Vagina (tissue), 2 donors: ENCODE data around the gene APOBEC3H. TPM values are rescaled to one million over a fixed set of nuclear protein-coding genes. Genes with fewer than 3 reads are reported as not detected.

Experiments used
- DNase-seq, 2 donors: peaks; one replicate each; pipeline ENCODE4 v3.0.0-alpha.2; 2017; ENCODE audit errors: extremely low spot score in 2 of 2
- H3K27ac ChIP-seq: fragments of 200-600 bp; sonication (generic); one replicate; pipeline ENCODE4 v1.5.1; 2019
- H3K27me3 ChIP-seq: fragments of 200-600 bp; sonication (generic); one replicate; pipeline ENCODE4 v1.5.1; 2019
- H3K36me3 ChIP-seq, 2 donors: fragments of 200-600 bp; sonication (generic); one replicate each; pipeline ENCODE4 v1.5.1; 2017 to 2019
- H3K4me1 ChIP-seq: fragments of 200-600 bp; sonication (generic); one replicate; pipeline ENCODE4 v1.5.1; 2019
- H3K4me3 ChIP-seq, 2 donors: fragments of 200-600 bp; sonication (generic); 1 replicate in 1 of 2; 2 replicates in 1 of 2; pipeline ENCODE4 v1.5.1; 2016 to 2019
- H3K9me3 ChIP-seq: fragments of 200-600 bp; sonication (generic); one replicate; pipeline ENCODE4 v1.5.1; 2019
- CTCF ChIP-seq, 3 experiments: fragments of 450-650 bp in 2 of 3; fragments of 200-600 bp in 1 of 3; sonication (generic) in 1 of 3; IDR thresholded peaks; one replicate each; pipeline ENCODE4 v1.5.1; 2017 to 2019; ENCODE audit warnings: antibody characterized with exemption in 3 of 3, mild to moderate bottlenecking in 2 of 3, moderate library complexity in 2 of 3
- POLR2A ChIP-seq, 2 donors: fragments of 450-650 bp; IDR thresholded peaks; one replicate each; pipeline ENCODE4 v1.6.1; 2017; ENCODE audit warnings: antibody characterized with exemption in 2 of 2, mild to moderate bottlenecking in 2 of 2, moderate library complexity in 2 of 2
- POLR2AphosphoS5 ChIP-seq, 2 donors: sonication (generic); formaldehyde crosslinking; IDR thresholded peaks; one replicate each; pipeline ENCODE4 v1.9.0; 2017; ENCODE audit warnings: antibody characterized with exemption in 2 of 2, mild to moderate bottlenecking in 2 of 2, low read depth in 1 of 2; ENCODE audit not compliant: insufficient read depth in 1 of 2
- intact Hi-C: fragments of 100-400 bp; cut with DNase I; formaldehyde crosslinking; loops from one replicate; pipeline ENCODE4 v1.15.1; 2023
- total RNA-seq: library from RNA; depleted of rRNA; stranded (reverse); fragments of >200 nt; gene quantifications from one replicate; pipeline ENCODE4 v1.2.3, GENCODE V29; 2016

Gene APOBEC3H
- total RNA-seq, 1 donor from 2014 or later, result not detected

- DNase-seq, result no peak
Measured at GRCh38 chr22:39115570-39115969, 18.5 kb downstream of the APOBEC3H start.

DNA sequence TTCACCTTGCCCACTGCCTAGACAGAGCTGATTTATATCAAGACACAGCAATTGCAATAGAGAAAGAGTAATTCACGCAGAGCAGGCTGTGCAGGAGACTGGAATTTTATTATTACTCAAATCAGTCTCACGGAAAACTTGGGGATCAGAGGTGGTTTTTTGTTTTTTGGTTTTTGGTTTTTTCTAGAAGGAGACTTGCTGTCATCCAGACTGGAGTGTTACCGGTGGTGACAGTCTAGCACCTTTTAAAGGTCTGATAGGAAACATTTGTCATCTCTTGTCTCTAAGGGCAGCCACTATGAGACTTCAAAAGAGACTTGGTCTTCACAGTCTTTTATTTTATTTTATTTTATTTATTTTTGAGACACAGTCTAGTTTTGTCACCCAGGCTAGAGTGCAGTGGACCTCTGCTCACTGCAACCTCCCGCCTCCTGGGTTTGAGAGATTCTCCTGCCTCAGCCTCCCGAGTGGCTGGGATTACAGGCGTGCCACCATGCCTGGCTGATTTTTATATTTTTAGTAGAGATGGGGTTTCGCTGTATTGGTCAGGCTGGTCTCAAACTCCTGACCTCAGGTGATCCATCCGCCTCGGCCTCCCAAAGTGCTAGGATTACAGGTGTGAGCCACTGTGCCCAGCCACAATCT lies 19.1 kb downstream of the APOBEC3H start:
- no peak for DNase-seq
- Histone ChIP-seq H3K9me3 (no peaks in the 10 kb centered on the region), H3K4me1 (no peaks in the 10 kb centered on the region), H3K27me3 (no peaks in the 10 kb centered on the region), H3K4me3 (no peak overlapping the region), H3K27ac (no peak overlapping the region), H3K36me3 (no peaks in the 10 kb centered on the region)
- intact Hi-C loops, result no loop called here
- no peak for TF ChIP-seq POLR2AphosphoS5 (IDR thresholded peaks at IDR 0.05; ENCODE audit: insufficient read depth in 1 of 2, low read depth in 1 of 2)
- no peak for TF ChIP-seq CTCF (IDR thresholded peaks at IDR 0.05)
- TF ChIP-seq POLR2A (IDR thresholded peaks at IDR 0.05), result no peak

More at GRCh38 chr22:39115570-39115969, 18.5 kb downstream of the APOBEC3H start:
- H3K4me3 ChIP-seq, result no peak overlapping the region
- intact Hi-C loops, result no loop called here
- no peaks in the 10 kb centered on the region for H3K4me1 ChIP-seq
- no peaks in the 10 kb centered on the region for H3K9me3 ChIP-seq
- no peaks in the 10 kb centered on the region for H3K27me3 ChIP-seq
- H3K36me3 ChIP-seq, result no peaks in the 10 kb centered on the region
- TF ChIP-seq POLR2A (IDR thresholded peaks at IDR 0.05), result no peak
- no peak overlapping the region for H3K27ac ChIP-seq

- H3K9me3 ChIP-seq, result no peaks in the 10 kb centered on the region
- TF ChIP-seq POLR2A (IDR thresholded peaks at IDR 0.05) (no peak), CTCF (IDR thresholded peaks at IDR 0.05) (peak in 1 of 3 experiments; percentile 41)
- no peaks in the 10 kb centered on the region for H3K36me3 ChIP-seq
- no peak for DNase-seq
- H3K27ac ChIP-seq, result no peak overlapping the region
- H3K27me3 ChIP-seq, result no peaks in the 10 kb centered on the region
- H3K4me3 ChIP-seq, result no peak overlapping the region
- H3K4me1 ChIP-seq, result no peaks in the 10 kb centered on the region
- intact Hi-C loops, result no loop called here
Measured at GRCh38 chr22:39117585-39118191, 20.6 kb downstream of the APOBEC3H start.

DNA sequence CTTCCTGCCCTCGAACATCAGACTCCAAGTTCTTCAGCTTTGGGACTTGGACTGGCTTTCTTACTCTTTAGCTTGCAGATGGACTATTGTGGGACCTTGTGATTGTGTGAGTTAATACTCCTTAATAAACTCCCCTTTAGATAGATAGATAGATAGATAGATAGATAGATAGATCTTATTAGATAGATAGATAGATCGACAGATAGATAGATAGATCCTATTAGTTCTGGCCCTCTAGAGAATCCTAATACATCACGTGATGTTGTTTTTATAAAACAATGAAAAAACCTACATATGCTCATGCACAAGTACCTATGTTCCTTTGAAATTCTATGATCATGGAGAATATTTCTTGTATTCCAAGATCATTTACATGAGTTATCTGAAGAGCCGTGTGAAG lies 23.9 kb downstream of the APOBEC3H start:
- H3K36me3 ChIP-seq, result no peaks in the 10 kb centered on the region
- no peaks in the 10 kb centered on the region for H3K27me3 ChIP-seq
- no peak overlapping the region for H3K27ac ChIP-seq
- intact Hi-C loops, result loop anchor here (10.0 kb wide), 1 partner anchor 106 kb away; the partner anchor contains the start of gene APOBEC3C
- TF ChIP-seq POLR2A (IDR thresholded peaks at IDR 0.05), result no peak
- TF ChIP-seq POLR2AphosphoS5 (IDR thresholded peaks at IDR 0.05; ENCODE audit: insufficient read depth in 1 of 2, low read depth in 1 of 2), result no peak
- no peak for TF ChIP-seq CTCF (IDR thresholded peaks at IDR 0.05)
- no peak for DNase-seq
- H3K4me3 ChIP-seq, result no peak overlapping the region
- H3K9me3 ChIP-seq, result no peaks in the 10 kb centered on the region
- H3K4me1 ChIP-seq, result peaks cover 7% of the 10 kb centered on the region

- intact Hi-C loops, result loop anchor here (10.0 kb wide), 1 partner anchor 108 kb away; the partner anchor contains the start of gene APOBEC3C
- Histone ChIP-seq H3K4me1 (peaks cover 7% of the 10 kb centered on the region), H3K27me3 (no peaks in the 10 kb centered on the region), H3K36me3 (no peaks in the 10 kb centered on the region), H3K9me3 (no peaks in the 10 kb centered on the region), H3K27ac (no peak overlapping the region), H3K4me3 (no peak overlapping the region)
- no peak for DNase-seq
- TF ChIP-seq POLR2AphosphoS5 (IDR thresholded peaks at IDR 0.05; ENCODE audit: insufficient read depth in 1 of 2, low read depth in 1 of 2) (no peak), CTCF (IDR thresholded peaks at IDR 0.05) (no peak), POLR2A (IDR thresholded peaks at IDR 0.05) (no peak)
Measured at GRCh38 chr22:39122772-39123470, 25.9 kb downstream of the APOBEC3H start.
